ENCODE measurements around the gene LAMC2.

DNA sequence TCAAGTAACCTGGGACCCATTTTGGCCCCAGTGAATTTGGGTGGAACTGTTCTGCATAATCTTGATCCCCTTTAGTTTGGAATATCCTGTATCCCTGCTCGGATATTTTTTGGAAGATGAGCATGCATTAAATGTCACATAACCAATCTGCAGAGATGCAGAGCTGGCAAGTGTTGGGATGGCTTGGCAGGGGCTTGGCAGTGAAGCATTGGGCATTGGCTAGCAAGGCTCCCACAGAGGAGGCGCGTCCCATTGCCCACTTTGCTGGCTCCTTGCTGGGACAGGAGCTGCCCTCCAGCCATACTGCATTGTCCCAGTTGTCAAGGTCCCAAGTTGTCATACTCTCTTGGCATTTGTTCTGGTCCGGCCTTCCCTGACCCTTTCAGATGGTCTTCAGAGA, 29.9 kb downstream of the LAMC2 start:
- TF ChIP-seq, protein P1, sequence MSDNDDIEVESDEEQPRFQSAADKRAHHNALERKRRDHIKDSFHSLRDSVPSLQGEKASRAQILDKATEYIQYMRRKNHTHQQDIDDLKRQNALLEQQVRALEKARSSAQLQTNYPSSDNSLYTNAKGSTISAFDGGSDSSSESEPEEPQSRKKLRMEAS (IDR thresholded peaks at IDR 0.05), result no peak
- TF ChIP-seq YY1 (IDR thresholded peaks at IDR 0.05; ENCODE audit: low read depth) (no peak), EGR1 (IDR thresholded peaks at IDR 0.05) (no peak)
- TF ChIP-seq, protein P2, sequence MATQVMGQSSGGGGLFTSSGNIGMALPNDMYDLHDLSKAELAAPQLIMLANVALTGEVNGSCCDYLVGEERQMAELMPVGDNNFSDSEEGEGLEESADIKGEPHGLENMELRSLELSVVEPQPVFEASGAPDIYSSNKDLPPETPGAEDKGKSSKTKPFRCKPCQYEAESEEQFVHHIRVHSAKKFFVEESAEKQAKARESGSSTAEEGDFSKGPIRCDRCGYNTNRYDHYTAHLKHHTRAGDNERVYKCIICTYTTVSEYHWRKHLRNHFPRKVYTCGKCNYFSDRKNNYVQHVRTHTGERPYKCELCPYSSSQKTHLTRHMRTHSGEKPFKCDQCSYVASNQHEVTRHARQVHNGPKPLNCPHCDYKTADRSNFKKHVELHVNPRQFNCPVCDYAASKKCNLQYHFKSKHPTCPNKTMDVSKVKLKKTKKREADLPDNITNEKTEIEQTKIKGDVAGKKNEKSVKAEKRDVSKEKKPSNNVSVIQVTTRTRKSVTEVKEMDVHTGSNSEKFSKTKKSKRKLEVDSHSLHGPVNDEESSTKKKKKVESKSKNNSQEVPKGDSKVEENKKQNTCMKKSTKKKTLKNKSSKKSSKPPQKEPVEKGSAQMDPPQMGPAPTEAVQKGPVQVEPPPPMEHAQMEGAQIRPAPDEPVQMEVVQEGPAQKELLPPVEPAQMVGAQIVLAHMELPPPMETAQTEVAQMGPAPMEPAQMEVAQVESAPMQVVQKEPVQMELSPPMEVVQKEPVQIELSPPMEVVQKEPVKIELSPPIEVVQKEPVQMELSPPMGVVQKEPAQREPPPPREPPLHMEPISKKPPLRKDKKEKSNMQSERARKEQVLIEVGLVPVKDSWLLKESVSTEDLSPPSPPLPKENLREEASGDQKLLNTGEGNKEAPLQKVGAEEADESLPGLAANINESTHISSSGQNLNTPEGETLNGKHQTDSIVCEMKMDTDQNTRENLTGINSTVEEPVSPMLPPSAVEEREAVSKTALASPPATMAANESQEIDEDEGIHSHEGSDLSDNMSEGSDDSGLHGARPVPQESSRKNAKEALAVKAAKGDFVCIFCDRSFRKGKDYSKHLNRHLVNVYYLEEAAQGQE (IDR thresholded peaks at IDR 0.05; ENCODE audit: low read depth), result no peak
